ENCODE results near the gene PPIG. TPM values are rescaled to one million over a fixed set of nuclear protein-coding genes. Genes with fewer than 3 reads are reported as not detected.

The PPIG gene
- total and polyA plus RNA-seq, 2 donors (not counting 1 experiment from before 2014, with no cell fraction given): 21.5 to 78.6 TPM

DNA sequence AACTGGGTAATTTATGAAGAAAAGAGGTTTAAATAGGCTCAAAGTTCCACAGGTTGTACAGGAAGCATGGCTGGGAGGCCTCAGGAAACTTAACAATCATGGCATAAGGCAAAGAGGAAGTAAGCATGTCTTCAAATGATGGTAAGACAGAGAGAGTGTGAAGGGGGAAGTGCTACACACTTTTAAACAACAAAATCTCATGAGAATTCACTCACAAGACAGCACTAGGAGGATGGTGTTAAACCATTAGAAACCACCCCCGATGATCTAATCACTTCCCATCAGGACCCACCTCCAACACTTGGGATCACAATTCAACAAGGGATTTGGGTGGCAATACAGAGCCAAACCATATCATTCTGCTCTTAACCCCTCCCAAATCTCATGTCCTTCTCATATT lies 75.2 kb downstream of the PPIG start:
- Histone ChIP-seq H3K9ac (ENCODE audit: low read length) (peak overlapping the region; percentile 18), H3K36me3 (replicated peaks in 1 of 2; ENCODE audit: control extremely low read depth in 1 of 2, control insufficient read depth in 1 of 2, extremely low read depth in 1 of 2, insufficient read depth in 2 of 2, low read length in 1 of 2) (no peaks in the 10 kb centered on the region), H3K79me2 (ENCODE audit: control insufficient read depth, insufficient read depth, low read length) (no peaks in the 10 kb centered on the region), H3K27me3 (replicated peaks in 1 of 4; ENCODE audit: control extremely low read depth in 1 of 4, control insufficient read depth in 3 of 4, insufficient read depth in 4 of 4, low read length in 3 of 4) (no peaks in the 10 kb centered on the region), H3K9me3 (ENCODE audit: control extremely low read depth in 1 of 3, control insufficient read depth in 2 of 3, insufficient read depth in 1 of 3, low read length in 2 of 3) (no peaks in the 10 kb centered on the region), H3K4me1 (ENCODE audit: control insufficient read depth in 2 of 2, insufficient read depth in 2 of 2, low read length in 2 of 2) (peaks cover 15 to 18% of the 10 kb centered on the region in 2 donors), H3K4me3 (ENCODE audit: control extremely low read depth in 1 of 5, extremely low read depth in 1 of 5, insufficient read depth in 1 of 5, low read depth in 2 of 5, low read length in 4 of 5) (no peak overlapping the region), H3K27ac (ENCODE audit: low read length in 2 of 2) (peak overlapping the region; percentile 3 to 71), H4K20me1 (ENCODE audit: control insufficient read depth, insufficient read depth, low read length, poor library complexity, severe bottlenecking) (no peaks in the 10 kb centered on the region), H3K4me2 (replicated peaks; ENCODE audit: low read depth, low read length, poor library complexity, severe bottlenecking) (peak overlapping the region; percentile 42), H2AFZ (ENCODE audit: insufficient read depth, low read depth, low read length, poor library complexity, severe bottlenecking) (peak overlapping the region; percentile 56)
- no peaks in the 10 kb centered on the region for H3K9me3 Mint-ChIP-seq (ENCODE audit: insufficient read depth)
- ATAC-seq (ENCODE audit: low read depth): peak; percentile 73
- ChIA-PET POLR2A (no interaction called here), CTCF (no interaction called here)
- no peaks in the 10 kb centered on the region for H3K27me3 Mint-ChIP-seq
- peaks cover 16% of the 10 kb centered on the region for H3K4me1 Mint-ChIP-seq
- peak overlapping the region; percentile 13 for H3K4me3 Mint-ChIP-seq
- TF ChIP-seq EZH2 (IDR thresholded peaks at IDR 0.05; ENCODE audit: borderline replicate concordance, insufficient read depth, low read depth, low read length, poor library complexity, severe bottlenecking) (no peak), CTCF (IDR thresholded peaks at IDR 0.05) (no peak)
- intact Hi-C loops (cut with micrococcal nuclease): loop anchor here (5.0 kb wide), 1 partner anchor 33 kb away; the partner anchor contains the start of genes CFAP210 and PHOSPHO2
- peak overlapping the region; percentile 60 for H3K27ac Mint-ChIP-seq
- peak; percentile 55 for DNase-seq
- WGBS (ENCODE audit: insufficient coverage): 0% methylated on average over 1 of the region's 1 CpG

- H3K79me2 ChIP-seq (ENCODE audit: control insufficient read depth, insufficient read depth, low read length): no peaks in the 10 kb centered on the region
- no peaks in the 10 kb centered on the region for H3K36me3 ChIP-seq (replicated peaks in 1 of 2; ENCODE audit: control extremely low read depth in 1 of 2, control insufficient read depth in 1 of 2, extremely low read depth in 1 of 2, insufficient read depth in 2 of 2, low read length in 1 of 2)
- no peaks in the 10 kb centered on the region for H3K27me3 ChIP-seq (replicated peaks in 1 of 4; ENCODE audit: control extremely low read depth in 1 of 4, control insufficient read depth in 3 of 4, insufficient read depth in 4 of 4, low read length in 3 of 4)
- no peaks in the 10 kb centered on the region for H3K9me3 ChIP-seq (ENCODE audit: control extremely low read depth in 1 of 3, control insufficient read depth in 2 of 3, insufficient read depth in 1 of 3, low read length in 2 of 3)
- 80% methylated on average over 2 of the region's 3 CpGs for WGBS (ENCODE audit: insufficient coverage)
- no peak overlapping the region for H3K27ac Mint-ChIP-seq
- ATAC-seq (ENCODE audit: low read depth): no peak
- ChIA-PET POLR2A (no interaction called here), CTCF (no interaction called here)
- peaks cover 16% of the 10 kb centered on the region for H3K4me1 Mint-ChIP-seq
- H4K20me1 ChIP-seq (ENCODE audit: control insufficient read depth, insufficient read depth, low read length, poor library complexity, severe bottlenecking): no peaks in the 10 kb centered on the region
- no peak overlapping the region for H3K9ac ChIP-seq (ENCODE audit: low read length)
- no peak overlapping the region for H3K27ac ChIP-seq (ENCODE audit: low read length in 2 of 2)
- H3K4me1 ChIP-seq (ENCODE audit: control insufficient read depth in 2 of 2, insufficient read depth in 2 of 2, low read length in 2 of 2): peaks cover 15 to 18% of the 10 kb centered on the region in 2 donors
- H3K4me2 ChIP-seq (replicated peaks; ENCODE audit: low read depth, low read length, poor library complexity, severe bottlenecking): no peak overlapping the region
- H3K27me3 Mint-ChIP-seq: no peaks in the 10 kb centered on the region
- H3K9me3 Mint-ChIP-seq (ENCODE audit: insufficient read depth): no peaks in the 10 kb centered on the region
- intact Hi-C loops (cut with micrococcal nuclease): no loop called here
- H2AFZ ChIP-seq (ENCODE audit: insufficient read depth, low read depth, low read length, poor library complexity, severe bottlenecking): no peak overlapping the region
- H3K4me3 ChIP-seq (ENCODE audit: control extremely low read depth in 1 of 5, extremely low read depth in 1 of 5, insufficient read depth in 1 of 5, low read depth in 2 of 5, low read length in 4 of 5): no peak overlapping the region
- TF ChIP-seq CTCF (IDR thresholded peaks at IDR 0.05) (no peak), EZH2 (IDR thresholded peaks at IDR 0.05; ENCODE audit: borderline replicate concordance, insufficient read depth, low read depth, low read length, poor library complexity, severe bottlenecking) (no peak)
- H3K4me3 Mint-ChIP-seq: no peak overlapping the region
- no peak for DNase-seq
These were observed 77.1 kb downstream of the PPIG start for GRCh38 chr2:169661265-169661664.

Measured in B cell (primary cell).